HG02642 (cell line): Measurements from ENCODE around the gene STAC.
"Not testable (repeated sequence)": the region's sequence is repeated elsewhere in the genome, so short reads cannot be mapped to it uniquely, and the experiment has no call there.

Experiments used
- ATAC-seq: cut with Tn5 transposase; IDR thresholded peaks from one replicate; pipeline ENCODE4 v1.9.1; 2021; ENCODE audit warnings: mild to moderate bottlenecking; ENCODE audit not compliant: unreplicated experiment, poor library complexity

Gene STAC

DNA sequence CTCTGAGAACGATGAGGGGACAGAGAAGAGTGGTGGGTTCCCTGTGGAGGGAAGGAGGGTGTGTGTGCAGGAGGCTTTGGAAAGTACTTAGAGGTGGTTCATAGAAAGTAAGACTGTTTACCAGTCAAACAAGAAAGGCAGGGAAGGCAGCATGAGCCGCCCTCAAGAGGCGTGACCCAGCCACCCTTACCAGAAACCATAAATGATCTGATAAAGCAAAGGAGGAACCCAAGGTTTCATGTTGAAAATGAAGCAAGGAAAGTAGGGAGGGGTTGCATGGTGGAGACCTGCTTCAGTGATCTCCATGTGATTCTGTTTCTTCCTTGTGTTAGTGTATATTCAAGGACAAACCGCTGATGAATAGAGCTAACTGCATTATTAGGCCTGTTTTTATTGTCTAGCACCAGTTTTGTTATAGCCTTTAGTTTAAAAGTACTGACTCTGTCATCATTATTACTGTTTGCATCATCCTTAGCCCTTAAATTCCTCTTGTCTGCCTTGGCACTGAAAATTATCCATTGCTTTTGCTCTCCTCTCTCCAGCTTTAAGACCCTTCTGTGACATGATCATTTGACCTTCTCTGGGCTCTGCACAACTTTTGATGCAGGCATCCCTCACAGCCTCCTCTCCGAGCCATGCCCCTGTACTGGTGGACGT lies 96.1 kb downstream of the STAC start:
- no peak for ATAC-seq

DNA sequence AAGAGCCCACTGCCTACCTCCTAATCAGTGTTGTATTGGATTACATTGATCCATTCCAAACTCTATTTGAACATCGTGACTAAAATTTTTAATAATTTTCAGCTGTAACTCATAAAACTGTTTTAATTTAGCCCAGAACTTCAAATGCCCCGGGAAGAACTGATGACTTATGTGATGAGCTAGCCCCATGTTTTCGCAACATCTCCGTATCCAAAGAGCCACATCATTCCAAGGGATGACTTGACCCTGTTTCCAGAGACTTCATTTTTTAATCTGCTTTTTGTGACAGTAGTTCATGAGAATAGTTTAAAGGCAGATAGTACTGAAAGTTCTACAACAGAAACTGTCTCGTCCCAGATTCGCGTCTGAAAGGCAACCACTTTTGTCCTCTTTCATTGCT lies 97.4 kb downstream of the STAC start:
- ATAC-seq = no peak

DNA sequence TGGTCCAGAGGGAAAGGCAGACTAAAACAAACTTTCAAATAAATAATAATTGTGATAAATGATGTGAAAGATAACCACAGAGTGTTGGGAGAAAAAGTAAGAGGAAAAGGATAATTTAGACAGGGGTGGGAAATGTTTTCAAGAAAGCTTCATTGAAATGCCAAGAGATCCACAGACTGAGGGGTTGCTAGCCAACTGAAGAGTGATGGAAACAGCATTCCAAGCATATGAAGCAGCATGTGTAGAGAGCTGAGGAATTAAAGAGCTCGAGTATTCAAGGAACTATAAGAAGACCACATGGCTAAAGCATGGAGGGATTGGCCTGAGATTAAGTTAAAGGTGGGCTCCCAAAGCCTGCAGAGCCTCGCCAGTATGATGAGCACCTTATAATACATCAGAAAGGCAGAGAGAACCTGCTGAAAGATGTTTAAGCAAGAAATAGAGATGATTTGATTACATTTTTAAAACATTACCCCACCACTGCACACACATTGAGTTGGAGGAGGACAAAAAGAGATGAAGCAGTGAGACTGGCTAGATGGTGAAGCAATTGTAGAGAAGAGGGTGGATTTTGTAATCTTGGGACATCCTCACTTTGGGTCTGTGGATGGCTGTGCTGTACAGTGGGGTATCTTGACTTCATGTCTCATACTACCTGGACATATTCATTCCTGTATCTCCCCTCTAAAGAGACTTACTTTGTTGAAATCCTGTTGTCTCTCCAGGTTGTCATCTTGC lies 100.8 kb downstream of the STAC start:
- ATAC-seq = no peak

DNA sequence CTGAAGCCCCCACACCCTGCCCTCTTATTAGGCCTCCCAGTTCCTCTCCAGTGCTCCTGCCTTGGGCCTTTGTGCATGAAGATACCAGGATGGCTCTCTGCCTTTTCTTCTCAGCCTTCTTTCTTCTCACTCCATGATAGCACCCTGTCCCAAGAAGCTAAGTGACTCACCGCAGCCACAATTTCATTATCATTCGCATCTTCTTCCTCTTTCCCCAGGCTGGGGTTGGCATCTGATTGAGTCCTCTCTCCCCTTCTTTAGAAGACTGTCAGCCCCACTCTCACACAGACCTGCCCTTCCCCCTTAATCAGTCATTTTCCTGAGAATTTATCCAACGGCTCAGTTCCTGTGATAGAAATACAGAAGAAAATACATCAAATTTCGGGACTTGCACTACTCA lies 102.0 kb downstream of the STAC start:
- ATAC-seq = no peak

DNA sequence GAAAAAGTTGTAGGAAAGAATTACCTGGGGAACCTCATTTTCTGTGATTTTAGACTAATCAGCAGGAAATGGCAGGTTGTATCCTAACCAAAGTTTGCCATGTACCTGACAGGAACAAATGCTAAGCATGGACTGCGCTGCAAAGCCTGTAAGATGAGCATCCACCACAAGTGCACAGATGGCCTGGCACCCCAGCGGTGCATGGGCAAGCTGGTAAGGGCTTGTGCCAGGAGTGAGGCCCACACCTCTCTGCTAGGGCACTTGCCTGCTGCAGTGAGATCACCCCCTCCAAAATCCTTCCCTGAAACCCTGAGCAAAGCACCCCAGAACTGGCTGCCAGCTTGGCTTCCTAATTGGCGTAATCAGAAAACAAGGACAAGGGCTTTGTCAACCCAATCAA lies 102.6 kb downstream of the STAC start:
- no peak for ATAC-seq

DNA sequence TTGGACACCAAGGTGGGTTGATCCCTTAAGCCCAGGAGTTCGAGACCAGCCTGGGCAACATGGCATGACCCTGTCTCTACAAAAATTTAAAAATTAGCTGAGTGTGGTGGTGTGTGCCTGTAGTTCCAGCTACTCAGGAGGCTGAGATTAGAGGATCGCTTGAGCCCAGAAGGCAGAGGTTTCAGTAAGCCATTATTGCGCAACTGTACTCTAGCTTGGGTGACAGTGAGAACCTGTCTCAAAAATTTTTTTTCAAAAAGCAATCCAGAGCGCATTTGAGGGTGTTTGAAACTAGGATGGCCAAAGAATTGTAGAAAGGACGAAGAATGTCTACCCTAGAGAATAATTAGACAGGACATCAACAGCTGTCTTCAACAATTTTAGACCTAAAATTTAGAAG lies 103.4 kb downstream of the STAC start:
- ATAC-seq = no peak

DNA sequence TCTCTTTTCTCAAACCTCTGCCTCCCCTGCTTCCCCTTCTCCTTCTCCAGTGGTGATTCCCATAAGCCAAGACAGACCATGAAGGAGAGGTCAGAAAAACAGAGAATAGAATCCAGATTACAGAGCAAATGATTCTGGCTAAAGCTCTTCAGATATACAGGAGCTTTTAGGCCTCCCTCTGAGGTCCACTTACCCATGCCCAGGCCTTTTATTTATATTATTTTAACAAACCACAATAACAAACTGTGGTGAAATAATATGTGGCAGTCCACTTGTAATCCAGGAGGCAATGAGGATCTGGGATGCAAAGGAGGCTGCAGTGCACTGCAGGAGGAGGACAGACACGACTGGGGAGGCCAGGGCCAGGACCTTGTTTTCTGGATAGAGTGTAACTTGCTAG lies 104.1 kb downstream of the STAC start:
- no peak for ATAC-seq

DNA sequence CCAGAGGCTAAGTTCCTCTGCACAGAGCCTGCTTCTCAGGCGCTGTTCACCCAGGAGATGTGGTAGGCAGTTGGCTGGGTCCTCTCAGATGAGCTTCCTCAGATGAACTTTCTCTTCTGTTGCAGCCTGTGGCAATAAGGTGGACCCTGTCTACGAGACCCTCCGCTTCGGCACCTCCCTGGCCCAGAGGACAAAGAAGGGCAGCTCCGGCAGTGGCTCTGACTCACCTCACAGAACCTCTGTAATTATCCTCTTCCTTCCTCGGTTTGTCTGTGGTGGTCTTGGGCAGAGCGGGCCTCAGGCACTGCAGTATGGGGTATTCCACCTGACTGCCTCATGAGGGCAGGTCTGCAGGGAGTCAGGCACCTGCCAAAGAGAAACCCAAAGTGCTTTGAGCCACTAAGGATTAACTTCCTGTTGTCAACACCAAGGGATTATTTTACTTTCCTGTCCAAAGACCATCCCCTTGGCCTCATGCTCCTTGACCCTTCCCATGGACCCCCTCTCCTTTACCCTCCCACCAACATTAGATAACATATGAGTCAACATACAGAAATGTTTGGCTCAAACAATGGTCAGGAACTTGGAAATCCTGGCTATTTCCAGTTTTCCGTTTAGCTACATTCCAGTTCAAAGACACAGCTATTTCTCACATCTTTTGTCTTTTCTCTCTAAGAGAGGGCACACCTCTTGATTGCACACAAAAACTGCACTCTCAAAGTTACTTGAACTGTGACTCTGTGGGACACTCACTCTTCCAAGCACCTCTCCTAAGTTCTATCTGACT lies 105.9 kb downstream of the STAC start:
- ATAC-seq = no peak

DNA sequence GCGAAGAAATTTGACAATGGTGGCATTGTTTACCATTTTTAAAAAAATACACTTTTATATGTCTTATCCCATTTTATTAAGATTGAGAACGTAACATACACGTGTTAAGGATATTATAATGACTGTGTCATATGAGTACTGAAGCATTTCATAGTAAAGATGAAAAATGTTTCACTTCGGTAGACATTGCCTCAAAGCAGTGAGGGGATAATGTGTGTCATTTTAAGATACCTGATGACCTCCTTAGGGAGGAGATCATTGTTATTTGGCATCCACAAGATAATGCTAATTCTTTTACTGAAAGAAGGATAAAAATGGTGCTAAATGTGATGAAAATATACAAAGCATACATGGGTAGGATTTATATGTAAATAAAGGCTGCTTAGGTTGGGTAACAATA lies 107.3 kb downstream of the STAC start:
- ATAC-seq = no peak

DNA sequence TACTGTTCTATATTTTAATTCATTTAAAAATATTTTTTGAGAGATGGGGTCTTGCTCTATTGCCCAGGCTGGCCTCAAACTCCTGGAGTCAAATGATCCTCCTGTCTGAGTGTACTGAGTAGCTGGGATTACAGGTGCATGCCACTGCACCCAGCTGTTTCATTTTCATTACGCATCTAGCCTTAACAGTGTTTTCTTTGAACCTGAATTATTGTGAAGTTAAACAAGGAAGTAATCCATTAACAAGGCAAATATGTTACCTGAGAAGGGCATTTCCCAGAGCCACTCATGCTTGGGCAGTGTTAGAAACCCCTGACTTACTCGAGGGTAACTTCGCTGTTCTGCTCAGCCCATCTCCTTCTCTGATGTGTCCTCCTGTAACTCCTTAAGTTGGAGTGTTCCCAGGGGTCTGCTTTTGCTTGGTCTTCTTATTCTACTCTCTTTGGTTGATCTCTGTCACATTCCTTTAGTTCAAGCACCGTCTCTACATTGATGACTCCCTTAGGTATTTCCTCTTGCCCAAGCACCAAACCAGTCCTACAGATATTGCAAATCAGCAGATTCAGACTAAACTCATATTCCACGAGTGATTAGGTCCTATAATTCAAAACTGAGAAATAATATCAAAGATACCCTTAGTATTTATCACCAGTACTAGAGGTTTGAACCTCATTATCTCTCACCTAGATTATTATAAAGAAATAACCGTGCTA lies 107.9 kb downstream of the STAC start:
- ATAC-seq = no peak

DNA sequence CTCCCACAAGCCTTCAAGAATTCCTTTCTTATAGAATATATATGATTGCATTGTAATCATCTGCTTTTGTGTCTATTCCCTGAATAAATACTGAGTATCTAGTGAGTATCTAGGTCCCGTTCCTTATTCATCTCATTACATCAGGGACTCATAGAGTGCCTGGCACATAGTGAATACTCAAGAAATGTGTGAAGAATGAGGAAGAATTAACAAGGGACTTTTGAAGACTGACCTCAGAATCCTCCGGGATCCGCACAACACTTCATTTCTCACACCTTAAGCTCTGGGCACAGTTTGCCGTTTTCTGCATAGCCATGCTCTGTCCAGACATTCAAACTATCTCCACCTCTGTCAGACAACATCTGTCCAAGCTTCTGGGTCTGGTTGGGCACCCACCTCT lies 108.8 kb downstream of the STAC start:
- no peak for ATAC-seq

DNA sequence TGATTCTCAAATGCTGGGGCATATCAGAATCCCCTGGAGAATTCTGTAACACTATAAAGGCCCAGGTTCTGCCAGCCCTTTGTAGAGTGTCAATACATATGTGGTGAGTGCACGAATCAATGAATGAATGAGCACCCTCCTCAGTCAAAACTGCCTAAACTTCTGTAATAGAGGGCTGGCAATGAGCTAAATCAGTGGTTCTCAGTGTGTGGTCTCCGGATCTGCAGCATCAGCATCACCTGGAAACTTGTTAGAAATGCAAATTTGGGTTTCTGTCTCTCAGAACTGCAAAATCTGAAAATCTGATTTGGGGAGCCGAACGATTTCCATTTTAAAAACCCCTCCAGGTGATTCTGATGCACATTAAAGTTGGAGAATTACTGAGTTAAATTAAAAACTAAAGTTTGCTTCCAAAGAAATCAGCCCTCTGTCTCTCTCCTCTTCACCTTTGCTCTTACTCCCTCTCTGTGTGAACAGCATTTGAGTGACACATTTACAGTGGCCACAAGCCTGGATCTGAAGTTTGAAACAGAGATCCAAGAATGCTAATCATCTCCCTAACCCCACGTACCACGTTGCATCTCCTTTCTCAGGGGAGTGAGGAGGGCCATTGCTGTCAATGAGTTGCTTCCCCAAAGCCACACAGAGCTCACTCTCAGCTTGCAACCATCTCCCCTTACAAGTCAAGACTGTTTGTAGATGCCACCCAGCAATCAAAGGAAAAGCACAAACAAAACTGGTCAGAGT lies 109.5 kb downstream of the STAC start:
- ATAC-seq = no peak

DNA sequence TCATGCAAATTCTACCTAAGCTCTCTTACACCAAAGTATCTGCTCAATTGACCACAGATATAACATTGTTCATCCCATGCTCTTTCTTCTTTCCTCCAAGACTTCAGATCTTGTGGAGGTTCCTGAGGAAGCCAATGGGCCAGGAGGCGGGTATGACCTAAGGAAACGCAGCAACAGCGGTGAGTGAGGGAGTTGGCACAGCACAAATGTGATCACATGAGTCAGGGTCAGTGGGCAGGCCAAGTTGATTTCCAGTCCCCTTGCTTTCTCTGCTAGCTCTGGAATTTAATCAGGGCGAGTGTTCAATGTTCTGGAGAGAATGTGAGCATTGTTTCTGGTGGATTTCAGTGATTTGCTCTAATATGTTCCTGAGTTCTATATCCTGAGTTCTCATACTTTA lies 112.7 kb downstream of the STAC start:
- ATAC-seq = no peak

DNA sequence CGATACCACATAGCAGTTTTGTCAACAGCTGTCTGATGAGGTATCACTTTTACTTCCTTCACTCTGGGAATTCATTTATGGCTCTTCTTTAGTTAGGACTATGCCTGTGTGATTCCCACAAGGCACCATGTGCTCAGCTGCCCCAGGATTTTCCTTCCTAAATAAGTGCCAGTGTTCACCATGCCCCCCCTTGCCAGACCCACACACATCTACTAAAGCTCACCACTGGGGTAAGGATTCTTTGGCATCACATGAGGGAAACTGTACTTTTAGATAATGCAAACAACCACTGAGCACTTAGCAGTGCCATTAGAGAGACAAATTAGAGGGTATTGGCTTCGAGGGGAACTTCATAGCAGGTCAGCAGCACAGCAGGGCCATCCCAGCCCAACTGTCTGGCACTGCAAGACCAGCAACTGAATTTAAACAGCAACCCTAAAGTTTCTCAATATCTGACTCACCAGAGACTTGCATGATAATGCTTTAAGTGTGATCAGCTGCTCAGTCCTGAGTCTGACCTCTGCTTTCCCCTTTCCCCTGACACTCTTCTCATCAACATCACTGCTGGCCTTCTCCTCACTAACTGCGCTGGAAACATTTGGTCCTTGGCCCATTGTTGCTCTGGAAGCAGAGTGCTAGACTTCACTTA lies 114.3 kb downstream of the STAC start:
- ATAC-seq = no peak

DNA sequence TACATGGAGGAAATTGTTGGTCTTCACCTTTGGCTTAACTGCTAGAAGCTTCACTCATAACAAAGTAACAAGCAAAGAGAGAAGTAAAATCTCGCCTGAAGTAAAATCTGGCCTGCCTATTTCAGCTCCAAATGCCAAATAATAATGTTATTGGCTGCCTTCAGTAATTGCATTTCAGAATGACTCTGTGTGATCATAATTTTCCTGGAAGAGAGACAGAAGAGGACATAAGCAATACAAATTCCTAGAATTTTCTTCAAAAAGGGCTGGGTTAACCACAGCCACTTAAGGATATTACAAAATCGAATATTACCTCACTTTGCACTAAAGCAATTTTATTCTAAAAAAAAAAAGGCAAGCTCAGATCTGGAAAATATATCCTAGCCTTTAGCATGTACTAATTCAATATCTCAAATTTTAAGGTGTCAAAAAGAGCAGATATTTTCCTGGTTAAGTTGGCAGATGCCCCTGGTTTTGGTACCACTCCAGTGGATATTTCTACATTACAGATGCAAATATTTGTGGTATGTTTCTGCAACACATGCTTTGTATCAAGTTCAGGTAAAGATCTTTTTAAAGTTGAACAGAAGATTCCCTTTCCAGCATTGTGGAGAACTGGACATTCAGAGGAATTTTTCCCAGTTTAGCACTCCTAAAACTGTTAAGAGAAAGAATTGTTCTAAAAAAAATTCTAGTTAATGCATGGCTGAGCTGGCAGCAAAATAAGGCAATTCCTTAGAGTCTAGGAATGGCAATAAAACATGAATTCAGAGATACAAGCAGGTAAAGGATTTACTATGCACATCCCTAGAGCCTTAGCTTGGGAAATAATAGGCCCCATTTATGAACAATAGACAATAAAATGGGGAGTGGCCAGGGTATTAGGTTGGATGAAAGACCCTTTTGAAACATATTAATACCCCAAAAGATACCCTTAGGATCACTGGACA lies 116.7 kb downstream of the STAC start:
- ATAC-seq = no peak

DNA sequence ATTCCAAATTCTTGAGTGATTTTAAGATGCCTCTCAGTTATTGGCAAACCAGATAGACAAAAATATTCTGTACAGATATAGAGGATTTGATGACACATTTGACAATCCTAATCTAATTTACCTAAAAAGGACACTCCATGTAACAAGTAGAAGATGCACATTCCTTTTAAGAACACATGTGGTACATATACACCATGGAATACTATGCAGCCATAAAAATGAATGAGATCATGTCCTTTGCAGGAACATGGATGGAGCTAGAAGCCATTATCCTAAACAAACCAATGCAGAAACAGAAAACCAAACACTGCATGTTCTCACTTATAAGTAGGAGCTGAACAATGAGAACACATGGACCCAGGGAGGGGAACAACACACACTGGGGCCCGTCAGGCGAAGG lies 119.7 kb downstream of the STAC start:
- not testable (repeated sequence) for ATAC-seq

DNA sequence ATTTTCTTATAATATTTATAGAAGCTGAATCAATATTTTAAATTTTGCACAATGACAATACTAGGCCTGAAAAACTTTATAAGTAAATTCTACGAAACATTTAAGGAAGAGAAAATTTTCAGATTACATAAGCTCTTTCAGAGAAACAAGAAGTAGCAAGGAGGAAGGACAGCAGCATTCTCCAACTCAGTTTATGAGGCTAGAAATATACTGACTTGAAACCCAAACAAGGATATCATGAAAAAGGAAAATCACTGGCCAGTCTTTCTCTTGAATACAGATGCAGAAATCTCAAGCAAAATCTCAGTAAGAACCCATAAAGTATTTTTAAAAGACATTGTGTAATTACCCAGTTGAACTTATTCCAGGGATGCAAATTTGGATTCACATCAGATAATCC lies 121.3 kb downstream of the STAC start:
- no peak for ATAC-seq

DNA sequence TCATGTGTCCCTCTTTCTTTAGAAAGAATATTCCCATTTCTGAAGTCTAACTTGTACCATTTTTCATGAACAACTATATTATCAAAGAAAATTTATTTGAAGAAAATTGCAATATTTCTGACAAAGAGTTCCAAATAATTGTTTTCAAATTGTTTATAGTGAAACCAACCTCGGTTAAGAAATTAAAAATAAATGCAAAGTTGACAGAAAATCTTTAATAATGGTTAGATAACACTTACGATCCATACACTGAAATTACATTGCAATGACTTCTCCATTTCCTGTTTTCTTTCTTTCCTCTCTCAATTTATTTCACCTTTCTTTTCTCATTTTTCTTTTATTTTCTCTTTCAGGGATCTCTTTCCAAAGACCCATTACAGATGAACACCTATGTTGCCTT lies 125.1 kb downstream of the STAC start:
- ATAC-seq = no peak
